Activated CD4-positive, alpha-beta T cell treated with anti-CD3 and anti-CD28 coated beads for 1 hour (primary cell): ENCODE data around the gene ROBO2.

Experiments
- DNase-seq: peaks from one replicate; pipeline ENCODE4 v3.0.0-alpha.2; 2020

The ROBO2 gene

GRCh38 chr3:77524946-77525682 lies 485.2 kb downstream of the ROBO2 start:
- no peak for DNase-seq

GRCh38 chr3:77526573-77527113 lies 486.7 kb downstream of the ROBO2 start:
- no peak for DNase-seq

- DNase-seq: no peak
Observed at GRCh38 chr3:77529522-77529921, 489.6 kb downstream of the ROBO2 start.

- DNase-seq: no peak
Observed at GRCh38 chr3:77530870-77531269, 491.0 kb downstream of the ROBO2 start.

- no peak for DNase-seq
Observed at GRCh38 chr3:77535116-77535515, 495.2 kb downstream of the ROBO2 start.

GRCh38 chr3:77536038-77536775 lies 496.3 kb downstream of the ROBO2 start:
- DNase-seq: no peak

- no peak for DNase-seq
Observed at GRCh38 chr3:77539014-77539413, 499.1 kb downstream of the ROBO2 start.

GRCh38 chr3:77539677-77540076 lies 499.8 kb downstream of the ROBO2 start:
- no peak for DNase-seq

GRCh38 chr3:77541203-77541922 lies 501.5 kb downstream of the ROBO2 start:
- DNase-seq: no peak

GRCh38 chr3:77546246-77546645 lies 506.3 kb downstream of the ROBO2 start:
- DNase-seq: no peak

GRCh38 chr3:77549034-77549433 lies 509.1 kb downstream of the ROBO2 start:
- DNase-seq: no peak

- DNase-seq: no peak
Observed at GRCh38 chr3:77553240-77553639, 513.3 kb downstream of the ROBO2 start.

- DNase-seq: no peak
Observed at GRCh38 chr3:77562089-77562488, 522.2 kb downstream of the ROBO2 start.

GRCh38 chr3:77563012-77563411 lies 523.1 kb downstream of the ROBO2 start:
- DNase-seq: no peak

GRCh38 chr3:77566055-77566454 lies 526.2 kb downstream of the ROBO2 start:
- no peak for DNase-seq

GRCh38 chr3:77571971-77572715 lies 532.2 kb downstream of the ROBO2 start:
- DNase-seq: no peak

GRCh38 chr3:77577264-77577663 lies 537.4 kb downstream of the ROBO2 start:
- no peak for DNase-seq

GRCh38 chr3:77586216-77586615 lies 546.3 kb downstream of the ROBO2 start:
- DNase-seq: no peak

- no peak for DNase-seq
Observed at GRCh38 chr3:77588863-77589262, 549.0 kb downstream of the ROBO2 start.

- DNase-seq: no peak
Observed at GRCh38 chr3:77590191-77590590, 550.3 kb downstream of the ROBO2 start.

GRCh38 chr3:77595371-77595870 lies 555.5 kb downstream of the ROBO2 start:
- no peak for DNase-seq

- DNase-seq: no peak
Observed at GRCh38 chr3:77599948-77600347, 560.0 kb downstream of the ROBO2 start.
